T-helper 1 cell treated with Interleukin-12 subunit alpha and Interleukin-12 subunit beta and Interleukin-4 antibody, amounts not matched to agents 30 μg/mL and 1 μg/mL, for 36 hours (primary cell): ENCODE results near the gene FDCSP.
"Not testable (repeated sequence)": the region's sequence is repeated elsewhere in the genome, so short reads cannot be mapped to it uniquely, and the experiment has no call there.

ENCODE experiments used
- H3K27ac Mint-ChIP-seq: one replicate; pipeline ENCODE4 v1.8.0; 2021; ENCODE audit warnings: mild to moderate bottlenecking, mixed read lengths
- H3K27me3 Mint-ChIP-seq: one replicate; pipeline ENCODE4 v1.8.0; 2021; ENCODE audit warnings: low read depth, mixed read lengths
- H3K36me3 Mint-ChIP-seq: one replicate; pipeline ENCODE4 v1.8.0; 2021; ENCODE audit warnings: low read depth, mixed read lengths
- H3K4me1 Mint-ChIP-seq: one replicate; pipeline ENCODE4 v1.8.0; 2021; ENCODE audit warnings: low read depth, mixed read lengths
- H3K4me3 Mint-ChIP-seq: one replicate; pipeline ENCODE4 v1.8.0; 2021; ENCODE audit warnings: mild to moderate bottlenecking, moderate library complexity, mixed read lengths
- H3K9me3 Mint-ChIP-seq: one replicate; pipeline ENCODE4 v1.8.0; 2021; ENCODE audit warnings: mixed read lengths

Gene FDCSP

GRCh38 chr4:70203601-70204000 lies 22.3 kb upstream of the FDCSP start:
- no peaks in the 10 kb centered on the region for H3K36me3 Mint-ChIP-seq
- no peaks in the 10 kb centered on the region for H3K9me3 Mint-ChIP-seq
- no peaks in the 10 kb centered on the region for H3K4me1 Mint-ChIP-seq
- H3K4me3 Mint-ChIP-seq: no peak overlapping the region
- no peak overlapping the region for H3K27ac Mint-ChIP-seq
- no peaks in the 10 kb centered on the region for H3K27me3 Mint-ChIP-seq

- not testable (repeated sequence) for H3K36me3 Mint-ChIP-seq, H3K4me3 Mint-ChIP-seq, H3K4me1 Mint-ChIP-seq, H3K27ac Mint-ChIP-seq, H3K9me3 Mint-ChIP-seq, H3K27me3 Mint-ChIP-seq
Observed at GRCh38 chr4:70212752-70213151, 13.2 kb upstream of the FDCSP start.

GRCh38 chr4:70216109-70216508 lies 9.8 kb upstream of the FDCSP start:
- H3K4me3 Mint-ChIP-seq, H3K4me1 Mint-ChIP-seq, H3K27ac Mint-ChIP-seq, H3K9me3 Mint-ChIP-seq, H3K36me3 Mint-ChIP-seq, H3K27me3 Mint-ChIP-seq: not testable (repeated sequence)

GRCh38 chr4:70216550-70216949 lies 9.4 kb upstream of the FDCSP start:
- not testable (repeated sequence) for H3K9me3 Mint-ChIP-seq, H3K27ac Mint-ChIP-seq, H3K27me3 Mint-ChIP-seq, H3K4me3 Mint-ChIP-seq, H3K4me1 Mint-ChIP-seq, H3K36me3 Mint-ChIP-seq

GRCh38 chr4:70221389-70221788 lies 4.5 kb upstream of the FDCSP start:
- not testable (repeated sequence) for H3K27ac Mint-ChIP-seq, H3K4me1 Mint-ChIP-seq, H3K4me3 Mint-ChIP-seq, H3K9me3 Mint-ChIP-seq, H3K27me3 Mint-ChIP-seq, H3K36me3 Mint-ChIP-seq

GRCh38 chr4:70221818-70222217 lies 4.1 kb upstream of the FDCSP start:
- not testable (repeated sequence) for H3K4me3 Mint-ChIP-seq, H3K36me3 Mint-ChIP-seq, H3K4me1 Mint-ChIP-seq

GRCh38 chr4:70236125-70236524 lies 10.2 kb downstream of the FDCSP start:
- Mint-ChIP-seq H3K27me3 (no peaks in the 10 kb centered on the region), H3K4me1 (no peaks in the 10 kb centered on the region), H3K4me3 (no peak overlapping the region), H3K9me3 (no peaks in the 10 kb centered on the region), H3K27ac (no peak overlapping the region), H3K36me3 (no peaks in the 10 kb centered on the region)

More at GRCh38 chr4:70221818-70222217, 4.1 kb upstream of the FDCSP start:
- H3K27me3 Mint-ChIP-seq, H3K27ac Mint-ChIP-seq, H3K9me3 Mint-ChIP-seq: not testable (repeated sequence)

GRCh38 chr4:70239131-70239883 lies 13.4 kb downstream of the FDCSP start:
- H3K4me3 Mint-ChIP-seq: no peak overlapping the region
- no peaks in the 10 kb centered on the region for H3K9me3 Mint-ChIP-seq
- no peaks in the 10 kb centered on the region for H3K4me1 Mint-ChIP-seq
- no peaks in the 10 kb centered on the region for H3K27me3 Mint-ChIP-seq
- H3K27ac Mint-ChIP-seq: no peak overlapping the region
- H3K36me3 Mint-ChIP-seq: no peaks in the 10 kb centered on the region

GRCh38 chr4:70239884-70240591 lies 14.1 kb downstream of the FDCSP start:
- no peaks in the 10 kb centered on the region for H3K9me3 Mint-ChIP-seq
- no peaks in the 10 kb centered on the region for H3K4me1 Mint-ChIP-seq
- H3K4me3 Mint-ChIP-seq: no peak overlapping the region
- H3K27me3 Mint-ChIP-seq: no peaks in the 10 kb centered on the region
- no peaks in the 10 kb centered on the region for H3K36me3 Mint-ChIP-seq
- H3K27ac Mint-ChIP-seq: no peak overlapping the region

- H3K9me3 Mint-ChIP-seq, H3K27me3 Mint-ChIP-seq, H3K4me1 Mint-ChIP-seq, H3K4me3 Mint-ChIP-seq, H3K27ac Mint-ChIP-seq, H3K36me3 Mint-ChIP-seq: not testable (repeated sequence)
Observed at GRCh38 chr4:70242297-70242696, 16.4 kb downstream of the FDCSP start, which contains the start of gene CSN3. Gene CSN3 (plus strand): TSS chr4:70242597. CDS start chr4:70244820, 2,223 bp downstream.

- no peaks in the 10 kb centered on the region for H3K4me1 Mint-ChIP-seq
- no peak overlapping the region for H3K27ac Mint-ChIP-seq
- H3K27me3 Mint-ChIP-seq: no peaks in the 10 kb centered on the region
- no peak overlapping the region for H3K4me3 Mint-ChIP-seq
- no peaks in the 10 kb centered on the region for H3K36me3 Mint-ChIP-seq
- no peaks in the 10 kb centered on the region for H3K9me3 Mint-ChIP-seq
Observed at GRCh38 chr4:70243091-70243490, 17.2 kb downstream of the FDCSP start.

- H3K9me3 Mint-ChIP-seq: no peaks in the 10 kb centered on the region
- no peaks in the 10 kb centered on the region for H3K27me3 Mint-ChIP-seq
- H3K36me3 Mint-ChIP-seq: no peaks in the 10 kb centered on the region
- no peaks in the 10 kb centered on the region for H3K4me1 Mint-ChIP-seq
- no peak overlapping the region for H3K27ac Mint-ChIP-seq
- H3K4me3 Mint-ChIP-seq: no peak overlapping the region
Observed at GRCh38 chr4:70251250-70251944, 25.5 kb downstream of the FDCSP start.

GRCh38 chr4:70251945-70252277 lies 26.0 kb downstream of the FDCSP start:
- Mint-ChIP-seq H3K4me1 (no peaks in the 10 kb centered on the region), H3K36me3 (no peaks in the 10 kb centered on the region), H3K27me3 (no peaks in the 10 kb centered on the region), H3K27ac (no peak overlapping the region), H3K9me3 (no peaks in the 10 kb centered on the region), H3K4me3 (no peak overlapping the region)

GRCh38 chr4:70269674-70270073 lies 43.8 kb downstream of the FDCSP start:
- H3K27me3 Mint-ChIP-seq: no peaks in the 10 kb centered on the region
- no peak overlapping the region for H3K4me3 Mint-ChIP-seq
- no peaks in the 10 kb centered on the region for H3K36me3 Mint-ChIP-seq
- no peaks in the 10 kb centered on the region for H3K9me3 Mint-ChIP-seq
- no peak overlapping the region for H3K27ac Mint-ChIP-seq
- H3K4me1 Mint-ChIP-seq: no peaks in the 10 kb centered on the region

GRCh38 chr4:70277121-70277520 lies 51.2 kb downstream of the FDCSP start:
- no peaks in the 10 kb centered on the region for H3K9me3 Mint-ChIP-seq
- no peaks in the 10 kb centered on the region for H3K36me3 Mint-ChIP-seq
- no peak overlapping the region for H3K4me3 Mint-ChIP-seq
- no peaks in the 10 kb centered on the region for H3K27me3 Mint-ChIP-seq
- no peak overlapping the region for H3K27ac Mint-ChIP-seq
- H3K4me1 Mint-ChIP-seq: no peaks in the 10 kb centered on the region
